GM03348 (cell line): ENCODE data around the gene P3H2.

Source experiments
- DNase-seq: peaks from one replicate; pipeline ENCODE4 v3.0.0; 2012; ENCODE audit warnings: low spot score

Gene P3H2

DNA sequence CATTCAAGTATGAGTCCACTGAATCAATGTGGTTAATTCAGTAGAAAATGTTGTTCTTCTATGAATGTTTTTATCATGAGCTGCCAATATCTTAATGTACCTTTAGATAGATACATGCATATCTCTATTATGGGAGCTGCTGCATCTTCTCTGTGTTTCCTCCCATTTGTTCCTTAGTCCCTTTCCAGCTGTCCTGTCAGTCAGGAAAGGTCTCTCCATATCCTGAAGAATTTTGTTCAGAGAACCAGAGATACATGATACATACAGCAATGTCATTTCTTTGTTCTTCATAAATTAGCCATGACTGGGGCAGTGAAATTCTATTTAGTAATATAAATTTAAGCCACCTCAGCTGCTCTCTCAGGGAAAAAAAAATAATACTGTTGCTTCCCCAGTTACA, 103.7 kb downstream of the P3H2 start:
- DNase-seq = no peak

DNA sequence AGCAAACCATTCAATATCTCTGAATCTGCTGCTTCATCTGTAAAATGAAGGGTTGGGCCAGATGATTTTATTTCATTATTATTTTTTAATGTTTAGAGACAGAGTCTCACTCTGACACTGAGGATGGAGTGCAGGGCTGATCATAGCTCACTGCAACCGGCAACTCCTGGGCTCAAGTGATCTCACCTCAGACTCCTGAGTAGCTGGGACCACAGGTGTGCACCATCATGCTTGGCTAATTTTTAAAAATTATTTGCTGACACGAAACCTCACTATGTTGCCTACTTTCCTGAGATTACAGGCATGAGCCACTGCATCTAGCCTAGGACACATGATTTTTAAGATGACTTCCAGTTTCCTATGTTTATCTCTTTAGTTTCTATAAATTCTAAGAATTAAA, 105.8 kb downstream of the P3H2 start:
- DNase-seq = no peak

DNA sequence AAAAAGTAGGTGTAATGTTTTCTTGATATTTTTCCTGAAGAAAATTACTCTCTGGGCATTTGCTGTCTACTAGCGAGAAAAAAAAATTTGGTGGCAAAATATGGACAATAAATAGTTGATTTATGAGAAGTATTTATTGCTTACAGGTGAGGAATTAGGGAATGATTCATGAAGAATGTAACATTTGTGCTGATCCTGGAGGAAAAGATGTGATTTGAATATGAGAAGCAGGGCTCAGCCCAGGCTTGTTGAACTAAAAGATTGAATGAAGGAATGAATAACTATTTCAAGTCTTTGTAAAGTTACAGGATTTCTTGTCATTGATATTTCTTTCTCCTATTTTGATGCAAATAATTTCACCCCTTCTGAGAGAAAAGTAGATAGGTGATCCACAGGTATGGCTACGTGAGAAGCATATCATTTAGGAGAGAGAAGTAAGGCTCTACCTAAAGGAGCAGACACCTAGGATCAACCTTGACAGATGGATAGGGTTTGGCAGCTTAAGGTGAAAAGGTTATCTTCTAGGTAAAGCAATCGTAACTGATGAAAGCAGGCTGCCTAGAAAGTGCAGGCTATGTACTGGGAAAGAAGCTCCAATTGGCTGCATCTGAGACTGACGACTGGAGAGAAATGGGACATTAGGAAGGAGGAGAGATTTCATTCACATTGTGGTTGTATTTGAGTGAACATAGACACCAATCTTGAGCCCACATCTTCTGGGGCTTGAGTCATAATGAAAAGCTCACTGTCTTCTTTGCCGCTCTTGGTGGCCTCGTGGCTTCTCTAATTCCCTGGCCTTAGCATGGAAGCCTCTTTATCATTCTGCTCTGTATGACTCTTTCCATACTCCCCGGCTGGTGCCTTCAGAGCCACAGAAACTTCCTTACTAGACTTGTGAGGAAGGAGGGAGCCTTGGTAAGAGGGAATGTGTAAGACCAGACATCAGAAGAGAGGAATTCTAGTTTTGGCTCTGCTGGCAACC, 106.5 kb downstream of the P3H2 start:
- DNase-seq = no peak

DNA sequence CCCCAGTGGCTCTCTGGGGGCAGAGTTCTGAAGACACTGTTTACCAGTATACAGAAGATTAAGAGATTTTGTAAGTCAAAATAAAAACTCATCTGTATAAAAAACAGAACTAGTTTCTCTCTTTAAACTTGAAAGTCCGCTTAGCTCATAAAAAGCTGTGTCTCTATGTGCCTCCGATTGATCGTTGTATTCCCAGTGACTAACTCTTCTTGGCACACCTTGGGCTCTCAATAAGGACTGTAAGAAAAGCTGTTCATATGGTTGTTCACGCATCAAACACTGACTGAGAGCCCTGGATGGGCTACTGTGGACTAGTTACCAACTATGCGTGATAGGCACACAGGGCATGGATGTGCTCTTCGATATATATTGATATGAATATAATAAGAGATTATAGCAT, 107.9 kb downstream of the P3H2 start:
- DNase-seq = no peak

DNA sequence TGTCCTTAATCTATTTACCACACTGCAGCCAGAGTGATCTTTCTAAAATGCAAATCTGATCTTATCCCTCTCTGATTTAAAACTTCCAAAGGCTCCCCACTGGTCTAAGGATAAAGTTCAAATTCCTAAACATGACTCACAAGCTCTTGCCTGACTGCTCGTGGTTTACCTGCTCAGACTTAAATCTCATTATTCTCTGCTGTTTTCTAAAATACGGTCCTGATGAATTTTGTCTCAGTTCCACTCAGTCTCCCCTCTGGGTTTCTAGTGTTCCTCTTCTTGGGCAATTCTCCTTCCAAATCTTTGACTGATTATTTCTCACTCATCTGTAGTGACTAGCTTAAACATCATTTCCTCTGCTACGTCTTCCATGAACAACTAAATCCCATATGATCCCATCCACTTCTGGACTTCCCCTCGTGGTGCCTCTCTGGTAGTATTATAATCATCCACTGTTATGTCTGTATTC, 108.3 kb downstream of the P3H2 start:
- DNase-seq = peak; percentile 24

DNA sequence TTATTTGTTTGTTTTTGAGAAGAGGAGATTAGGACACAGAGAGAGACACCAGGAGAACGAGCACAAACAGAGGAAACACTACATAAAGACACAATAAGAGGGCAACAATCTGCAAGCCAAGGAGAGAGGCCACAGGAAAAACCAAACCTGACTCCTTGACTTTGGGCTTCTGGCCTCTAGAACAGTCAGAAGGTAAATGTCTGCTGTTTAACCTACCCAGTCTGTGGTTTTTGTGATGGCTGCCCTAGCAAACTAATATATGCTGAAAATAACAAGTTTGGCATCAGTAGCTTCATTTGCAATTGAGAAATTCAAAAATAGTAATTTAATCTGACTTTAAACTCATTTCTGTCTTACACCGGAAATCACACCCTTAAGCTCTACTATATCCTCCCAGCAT, 110.2 kb downstream of the P3H2 start:
- DNase-seq = no peak

DNA sequence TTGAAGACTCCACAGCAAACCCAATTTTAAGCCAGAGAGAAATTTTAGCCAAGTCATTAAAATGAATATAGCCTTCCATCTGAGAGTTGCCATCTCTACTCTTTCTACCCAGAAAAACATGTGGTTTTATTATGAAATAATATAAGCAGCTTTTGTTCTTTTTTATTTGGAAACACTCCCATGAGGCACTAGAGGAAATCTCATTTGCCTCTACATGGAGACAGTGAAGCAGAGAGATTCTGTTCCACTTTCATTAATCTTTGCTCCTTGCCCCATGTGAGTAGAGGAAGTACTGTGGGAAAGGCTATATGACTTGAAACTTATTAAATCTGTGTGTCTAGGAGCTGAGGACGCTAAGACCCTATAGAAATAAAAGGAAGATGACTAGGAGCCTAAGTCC, 111.1 kb downstream of the P3H2 start:
- no peak for DNase-seq

DNA sequence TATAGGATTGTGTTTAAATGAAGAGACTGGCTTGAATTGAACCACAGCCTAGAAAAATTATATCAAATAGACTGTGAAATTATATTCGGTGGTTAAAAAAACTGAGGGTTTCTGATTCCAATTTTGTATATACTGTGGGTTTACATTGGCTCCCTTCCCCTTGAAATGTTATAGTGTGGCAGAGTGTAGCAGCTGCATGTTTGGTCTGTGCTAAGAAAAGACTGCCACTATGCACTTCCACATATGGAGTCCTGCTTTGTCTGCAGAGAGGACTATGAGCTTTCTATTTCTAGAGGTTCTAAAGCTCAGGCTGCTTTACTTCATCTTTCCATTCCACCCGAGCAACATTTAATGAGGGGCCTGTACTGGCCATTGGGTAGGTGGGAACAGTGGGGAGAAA, 112.3 kb downstream of the P3H2 start:
- no peak for DNase-seq

DNA sequence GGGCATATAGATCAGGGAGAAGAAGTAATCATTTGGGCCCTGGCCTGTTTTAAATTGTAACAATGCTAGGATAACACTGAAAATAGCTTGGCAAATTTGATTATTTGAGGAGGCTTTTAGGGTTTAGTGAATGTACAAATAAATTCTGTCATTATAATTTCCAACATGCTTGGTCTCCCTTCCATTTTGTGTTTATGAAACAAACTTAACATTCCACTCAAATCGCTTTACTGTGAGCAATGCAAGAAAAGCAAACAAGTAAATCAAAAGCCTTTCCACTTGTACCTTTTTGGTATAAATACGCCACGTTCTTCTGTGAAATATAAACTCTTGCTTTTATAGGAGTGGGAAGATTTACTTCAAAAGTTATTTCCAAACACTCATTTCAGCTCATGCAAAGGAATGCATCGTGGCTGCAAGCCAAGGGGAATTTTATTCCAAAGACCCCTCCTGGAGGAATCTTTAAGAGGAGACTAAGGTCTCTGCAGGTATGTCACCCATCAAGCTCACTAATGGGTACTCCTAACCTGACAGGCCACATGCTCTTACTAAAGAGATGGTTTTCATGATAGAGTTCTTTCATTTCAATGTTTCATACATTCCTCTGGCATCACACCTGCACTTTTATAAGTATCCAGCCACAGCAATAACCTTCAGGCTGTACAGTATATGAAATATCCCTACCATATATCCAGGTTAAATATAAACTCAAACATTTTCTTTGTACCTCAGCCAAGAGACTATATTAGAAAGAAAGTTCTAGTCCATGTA, 115.2 kb downstream of the P3H2 start:
- no peak for DNase-seq

DNA sequence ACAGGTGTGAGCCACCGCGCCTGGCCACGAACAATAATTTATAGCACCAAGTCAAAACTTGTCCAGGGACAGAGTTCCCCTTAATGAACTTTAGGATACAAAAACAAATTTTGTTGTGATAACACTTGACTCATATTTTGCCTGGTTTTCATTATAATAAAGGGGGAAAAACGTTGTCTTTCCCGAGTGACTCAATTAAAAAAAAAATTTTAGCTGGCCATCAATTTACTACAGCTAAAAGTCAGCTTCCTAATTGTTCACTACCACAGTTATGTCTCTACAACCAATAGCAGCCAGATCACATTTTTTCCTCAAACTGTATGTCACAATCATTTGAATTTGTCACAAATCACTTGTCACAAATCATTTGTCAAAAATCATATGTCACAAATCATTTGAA, 116.0 kb downstream of the P3H2 start:
- DNase-seq = no peak

DNA sequence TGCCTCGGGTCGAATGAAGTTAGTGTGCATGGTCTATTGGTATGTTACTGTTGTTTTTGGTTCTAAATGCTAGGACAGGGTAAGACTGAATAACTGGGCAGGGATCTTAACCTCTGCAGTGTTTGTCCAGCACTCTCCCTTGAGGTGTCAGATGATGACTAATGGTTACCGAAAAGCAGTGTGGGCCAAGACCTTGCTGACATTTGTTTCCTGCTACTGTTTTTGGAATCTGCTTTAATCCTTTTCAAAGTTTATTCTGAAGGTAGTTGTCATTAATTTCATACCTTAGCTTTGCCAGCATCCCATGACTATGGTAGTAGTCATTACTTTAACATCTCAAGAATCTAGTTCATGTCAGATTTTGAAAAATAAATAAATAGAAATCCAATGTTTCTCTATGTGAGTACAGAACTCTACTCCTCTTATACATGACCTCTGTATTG, 117.0 kb downstream of the P3H2 start:
- DNase-seq = peak; percentile 66

DNA sequence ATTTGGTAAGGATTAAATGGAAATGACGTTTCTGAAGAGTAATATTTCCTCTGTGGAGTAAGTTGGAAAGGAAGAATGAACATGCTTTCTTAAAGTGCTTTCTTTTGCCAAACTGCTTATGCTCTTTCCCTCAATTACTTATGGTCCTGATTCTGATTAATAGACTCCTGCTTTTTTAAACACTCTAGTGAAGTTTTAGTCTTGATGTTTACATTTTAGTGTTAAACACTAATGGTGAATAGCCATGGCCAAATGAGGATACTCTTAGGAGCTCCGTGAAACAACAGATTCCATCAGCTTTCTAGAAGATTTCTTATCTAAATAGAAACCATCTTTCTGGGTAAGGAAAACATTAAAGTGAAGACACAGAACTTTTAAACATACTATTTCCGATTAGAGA, 117.6 kb downstream of the P3H2 start:
- DNase-seq = no peak

DNA sequence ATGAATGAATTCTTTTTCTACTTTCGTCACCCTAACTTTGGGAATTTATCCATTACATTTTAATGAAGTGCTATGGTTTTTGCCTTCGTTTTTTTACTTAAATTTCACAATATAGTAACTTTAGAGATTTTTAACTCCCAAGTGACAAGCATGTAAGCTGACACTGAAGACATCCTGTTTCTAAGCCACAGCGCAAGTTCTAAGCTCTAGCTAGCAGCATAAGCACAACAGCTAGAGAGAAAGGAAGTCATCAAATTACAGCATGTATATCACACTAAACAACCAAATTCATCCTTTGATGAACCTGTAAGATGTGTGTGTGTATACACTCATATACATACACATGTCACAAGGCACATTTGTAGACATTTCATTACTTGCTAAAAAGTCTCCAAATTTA, 119.3 kb downstream of the P3H2 start:
- no peak for DNase-seq

DNA sequence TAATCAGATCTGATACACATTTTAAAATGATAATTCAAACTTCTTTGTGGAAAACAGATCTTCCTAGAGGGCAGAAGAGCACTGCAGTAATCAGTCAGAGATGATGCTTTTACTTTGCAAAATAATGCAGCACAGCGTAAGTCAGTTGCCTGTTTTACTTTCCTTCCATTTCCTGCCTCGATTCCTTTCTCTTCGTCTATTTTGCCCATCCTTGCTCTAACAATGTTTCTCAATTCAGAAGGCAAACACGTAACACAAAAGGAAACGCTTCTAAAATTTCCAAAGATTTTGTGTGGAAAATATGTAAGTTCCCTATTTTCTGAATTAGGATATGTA, 119.9 kb downstream of the P3H2 start:
- DNase-seq = no peak

DNA sequence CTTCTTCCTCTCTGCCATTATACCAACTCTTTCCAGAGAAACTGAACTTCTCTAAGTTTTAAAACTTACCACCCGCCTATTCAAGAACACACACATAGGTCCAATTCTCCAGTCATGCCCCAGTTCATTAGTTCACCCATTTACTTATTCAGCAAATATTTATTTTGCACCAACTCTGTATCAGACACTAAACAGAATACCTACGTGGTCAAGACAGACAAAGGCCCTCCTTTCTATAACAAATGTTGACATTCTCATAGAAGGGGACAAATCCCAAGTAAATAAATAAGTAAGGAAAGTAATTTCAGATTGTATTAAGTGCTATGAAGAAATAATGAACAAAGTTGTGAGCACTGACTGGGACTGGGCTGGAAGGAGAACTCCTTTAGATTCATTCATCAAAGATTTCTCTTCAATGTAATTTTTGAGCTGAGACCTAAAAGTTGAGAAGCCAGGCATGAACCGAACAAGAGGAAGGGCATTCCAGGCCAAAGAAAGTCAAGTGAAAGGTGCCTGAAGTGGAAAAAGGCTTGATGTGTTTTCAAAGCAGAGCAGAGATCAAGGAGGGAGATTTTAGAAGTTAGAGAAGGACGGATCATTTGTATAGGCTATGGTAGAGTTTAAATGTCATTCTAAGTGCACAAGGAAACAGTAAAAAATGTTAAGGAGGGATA, 120.4 kb downstream of the P3H2 start:
- DNase-seq = no peak

DNA sequence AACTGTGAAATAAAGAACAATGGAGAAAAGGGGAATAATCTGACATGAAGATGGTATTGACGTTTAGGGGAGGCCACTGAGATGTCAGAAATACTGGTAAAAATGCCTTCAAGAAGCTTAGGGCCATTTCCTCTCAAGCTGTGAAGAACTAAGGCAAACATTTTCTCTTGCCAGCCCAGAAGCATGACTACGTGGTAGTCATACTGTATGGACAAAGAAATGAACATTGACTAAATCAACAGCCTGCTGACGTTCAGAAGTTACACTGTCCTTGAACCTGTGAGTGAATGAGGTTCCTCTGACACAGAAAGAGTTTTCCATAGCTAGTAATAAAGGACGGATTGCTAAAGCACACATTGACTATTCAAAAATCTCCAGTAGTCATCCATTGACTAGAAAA, 121.0 kb downstream of the P3H2 start:
- DNase-seq = no peak

DNA sequence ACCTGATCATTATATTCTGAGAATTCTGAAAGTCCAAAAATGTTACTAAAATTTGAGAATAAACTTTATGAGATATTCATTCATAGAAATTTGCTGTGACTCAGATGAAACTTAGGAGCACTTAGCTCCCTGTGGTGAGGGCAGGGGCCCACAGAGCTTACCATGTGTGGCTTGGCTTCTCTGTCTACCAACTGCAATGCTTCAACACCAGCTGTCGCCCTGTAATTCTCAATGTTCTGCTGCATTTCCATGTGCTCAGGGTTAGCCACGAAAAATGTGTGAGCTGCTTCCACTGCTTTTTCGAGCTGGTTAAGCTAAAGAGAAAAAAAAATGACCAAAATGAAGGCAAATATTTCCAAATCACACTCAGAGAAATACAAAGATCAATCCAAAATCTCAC, 125.6 kb downstream of the P3H2 start:
- DNase-seq = no peak

DNA sequence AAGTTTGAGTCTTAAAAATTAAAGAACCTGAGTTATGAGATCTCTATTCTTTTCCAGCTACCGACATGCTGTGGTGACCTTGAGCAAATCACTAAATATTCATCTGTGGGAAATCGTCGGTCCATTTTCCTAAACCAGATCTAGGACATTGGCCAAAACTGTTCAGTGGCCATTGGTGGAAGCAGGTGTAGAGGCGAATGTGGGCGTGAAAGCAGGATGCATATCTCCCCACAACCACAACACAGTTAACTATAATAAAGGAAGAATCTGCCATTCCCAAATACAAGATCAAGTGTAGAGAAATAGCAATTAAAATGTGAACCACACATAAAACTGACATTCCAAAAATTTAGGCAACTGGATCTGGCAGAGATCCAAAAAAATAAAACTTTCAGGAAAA, 129.9 kb downstream of the P3H2 start:
- no peak for DNase-seq

DNA sequence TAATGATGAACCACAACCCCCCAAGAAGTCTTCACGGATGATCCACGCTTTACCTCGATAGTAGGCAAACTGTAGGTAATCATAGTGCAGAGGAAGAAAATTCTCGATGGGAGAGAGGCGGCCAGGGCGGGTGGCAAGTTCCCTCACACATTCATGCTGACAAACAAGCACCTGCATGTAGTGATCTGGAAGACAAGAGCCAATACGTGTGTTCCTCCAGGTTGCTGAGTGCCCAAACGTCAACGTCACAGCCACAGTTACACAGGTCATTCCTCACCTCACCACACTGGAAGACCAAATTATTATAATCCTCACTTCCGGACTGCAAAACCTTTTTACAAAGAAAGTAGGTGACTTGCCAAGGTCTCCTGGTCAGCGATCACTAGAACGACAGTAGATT, 131.8 kb downstream of the P3H2 start:
- DNase-seq = no peak

DNA sequence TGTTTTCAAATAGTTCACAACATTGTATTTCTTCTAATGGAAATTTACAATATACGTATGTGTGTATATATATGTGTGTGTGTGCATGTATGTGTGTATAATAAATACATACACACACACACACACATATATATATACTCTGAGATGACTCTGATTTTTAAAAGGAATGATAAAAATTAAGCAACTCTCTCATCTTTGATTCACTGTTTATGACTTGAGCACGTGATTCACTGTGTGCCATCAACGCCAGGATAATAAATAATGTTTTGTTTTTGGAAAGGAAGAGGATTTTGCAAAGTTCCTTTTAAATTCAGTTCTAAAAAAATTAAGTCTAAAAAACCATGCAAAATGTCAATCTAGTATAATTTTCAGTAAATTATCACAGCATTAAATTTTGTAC, 132.4 kb downstream of the P3H2 start:
- no peak for DNase-seq

DNA sequence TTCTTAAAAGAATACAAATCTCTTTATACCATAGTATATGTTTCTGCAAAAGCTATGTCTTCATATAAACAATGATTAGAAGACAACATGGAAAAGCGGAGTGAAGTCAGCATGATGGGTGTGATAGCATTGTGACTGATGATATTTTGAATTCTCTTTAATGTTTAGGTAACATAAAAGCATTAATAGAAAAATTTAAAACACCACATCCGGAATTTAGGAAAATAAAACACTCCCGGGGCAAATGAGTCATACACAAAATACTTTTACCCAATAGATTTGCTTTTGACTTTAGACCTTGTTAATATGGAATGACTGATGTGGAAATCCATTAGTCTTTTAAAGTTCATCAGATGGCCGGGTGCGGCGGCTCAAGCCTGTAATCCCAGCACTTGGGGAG, 134.7 kb downstream of the P3H2 start:
- no peak for DNase-seq

DNA sequence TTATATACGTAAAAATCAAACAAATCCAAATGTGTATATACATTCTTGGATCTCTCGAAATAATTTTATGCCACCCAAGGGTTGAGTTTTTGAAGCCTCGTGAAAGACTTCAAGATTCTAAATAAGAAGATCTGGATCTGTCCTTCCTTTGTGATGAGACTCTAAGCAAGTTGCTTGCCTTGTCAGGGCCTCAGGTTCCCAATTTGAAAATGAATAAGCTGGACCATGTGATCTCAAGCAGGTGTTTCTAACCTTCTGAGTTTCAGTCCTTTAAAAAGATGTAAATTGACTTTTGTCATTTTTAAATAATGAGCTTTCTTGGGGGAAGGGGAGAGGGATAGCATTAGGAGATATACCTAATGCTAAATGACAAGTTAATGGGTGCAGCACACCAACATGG, 137.1 kb downstream of the P3H2 start:
- no peak for DNase-seq
